Measurements from ENCODE around the gene NDST1. TPM values are rescaled to one million over a fixed set of nuclear protein-coding genes. Genes with fewer than 3 reads are reported as not detected.
A peak's percentile ranks its signal among the peaks of the same experiment; 100 is the strongest.

NDST1 gene
- total RNA-seq, 1 donor from 2014 or later = 112 TPM

GRCh38 chr5:150525163-150525562 is 17.2 kb downstream of the NDST1 start:
- ATAC-seq = no peak

- no peak for ATAC-seq
These were observed 17.9 kb downstream of the NDST1 start for GRCh38 chr5:150525781-150526180.

- ATAC-seq = no peak
These were observed 19.1 kb downstream of the NDST1 start for GRCh38 chr5:150527038-150527437.

DNA sequence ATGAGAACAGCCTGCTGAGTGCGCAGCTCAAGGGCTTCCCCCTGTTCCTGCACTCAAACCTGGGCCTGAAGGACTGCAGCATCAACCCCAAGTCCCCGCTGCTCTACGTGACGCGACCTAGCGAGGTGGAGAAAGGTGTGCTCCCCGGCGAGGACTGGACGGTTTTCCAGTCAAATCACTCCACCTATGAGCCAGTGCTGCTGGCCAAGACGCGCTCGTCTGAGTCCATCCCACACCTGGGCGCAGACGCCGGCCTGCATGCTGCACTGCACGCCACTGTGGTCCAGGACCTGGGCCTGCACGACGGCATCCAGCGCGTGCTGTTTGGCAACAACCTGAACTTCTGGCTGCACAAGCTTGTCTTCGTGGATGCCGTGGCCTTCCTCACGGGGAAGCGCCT is 19.9 kb downstream of the NDST1 start:
- peak; percentile 7 for ATAC-seq

DNA sequence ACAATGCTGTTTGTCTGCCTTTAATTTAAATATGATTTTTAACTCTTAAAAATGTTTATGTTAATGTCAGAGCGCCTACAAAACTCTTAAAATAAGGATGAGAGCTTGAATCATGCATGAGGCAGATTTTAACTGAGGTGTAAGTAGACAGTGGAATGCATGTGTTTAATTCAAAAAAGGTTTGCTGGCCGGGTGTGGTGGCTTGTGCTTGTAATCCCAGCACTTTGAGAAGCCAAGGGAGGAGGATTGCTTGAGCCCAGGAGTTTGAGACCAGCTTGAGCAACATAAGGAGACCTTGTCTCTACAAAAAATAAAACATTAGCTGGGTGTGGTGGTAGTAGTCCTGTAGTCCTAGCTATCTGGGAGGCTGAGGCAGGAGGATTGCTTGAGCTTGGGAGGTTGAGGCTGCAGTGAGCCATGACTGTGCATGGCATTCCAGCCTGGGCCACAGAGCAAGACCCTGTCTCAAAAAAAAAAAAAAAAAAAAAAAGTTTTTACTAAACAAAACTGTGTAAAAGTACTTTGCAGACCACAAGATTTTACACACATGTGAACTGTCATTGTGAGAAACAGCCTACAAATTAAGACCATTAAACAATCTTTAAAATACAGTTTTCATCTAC is 21.1 kb downstream of the NDST1 start:
- ATAC-seq = no peak

DNA sequence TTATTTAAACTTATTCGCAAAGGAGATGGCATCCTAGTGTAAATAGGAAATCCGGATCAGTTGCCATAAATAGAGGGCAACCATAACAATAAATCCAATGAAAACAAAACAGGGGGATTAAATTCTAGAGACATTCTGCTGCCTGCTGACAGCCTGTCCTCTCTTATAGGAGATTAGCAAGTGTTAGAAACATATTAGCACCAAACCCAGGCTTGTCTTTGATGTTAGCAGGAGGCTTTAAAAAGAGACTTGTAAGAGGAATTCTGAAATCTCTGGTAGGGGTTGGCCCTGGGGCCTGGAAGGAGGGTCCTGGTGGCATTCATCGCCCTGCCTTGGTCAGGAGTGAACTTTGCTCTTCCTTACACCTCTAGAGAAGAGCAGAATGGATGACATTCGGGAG is 21.6 kb downstream of the NDST1 start:
- ATAC-seq = no peak

DNA sequence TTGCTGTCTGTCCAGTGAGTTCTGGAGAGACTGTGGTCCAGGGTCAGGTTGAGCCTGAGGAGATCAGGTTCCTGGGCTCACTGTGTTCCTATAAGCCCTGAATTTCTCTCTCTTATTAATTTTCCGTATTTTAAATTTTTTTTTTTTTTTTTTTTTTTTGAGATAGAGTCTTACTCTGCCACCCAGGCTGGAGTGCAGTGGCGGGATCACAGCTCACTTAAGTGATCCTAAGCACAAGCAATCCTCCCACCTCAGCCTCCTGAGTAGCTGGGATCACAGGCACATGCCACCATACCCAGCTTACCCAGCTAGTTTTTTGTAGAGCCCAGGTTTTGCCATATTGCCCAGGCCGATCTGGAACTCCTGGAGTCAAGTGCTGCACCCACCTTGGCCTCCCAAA is 22.5 kb downstream of the NDST1 start:
- no peak for ATAC-seq

DNA sequence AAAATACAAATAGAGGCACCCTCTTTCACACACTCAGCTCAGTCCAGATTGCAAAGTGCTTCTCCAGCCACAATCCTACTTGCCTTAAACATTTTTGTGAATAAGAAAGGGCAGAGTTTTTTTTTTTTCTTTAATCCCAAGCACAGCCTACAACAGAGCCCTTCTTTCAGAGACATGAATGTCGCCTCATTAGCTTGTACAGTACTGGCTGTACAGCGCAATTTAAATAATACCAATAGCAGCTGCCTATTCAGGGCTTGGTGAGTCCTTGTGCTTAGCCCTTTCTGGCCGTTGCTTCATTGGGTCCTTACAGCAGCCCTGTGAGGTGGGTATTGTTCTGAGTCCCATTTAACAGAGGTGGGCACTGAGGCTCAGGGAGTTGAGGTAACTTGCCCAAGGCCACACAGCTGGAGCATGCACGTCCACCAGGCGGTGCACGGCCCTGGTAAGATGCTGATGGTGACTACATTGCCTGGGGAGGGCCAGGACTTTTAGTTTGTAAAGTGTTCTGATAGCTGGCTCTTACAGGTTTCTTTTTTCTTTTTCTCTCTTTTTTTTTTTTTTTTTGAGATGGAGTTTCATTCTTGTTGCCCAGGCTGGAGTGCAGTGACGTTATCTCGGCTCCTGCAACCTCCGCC is 23.1 kb downstream of the NDST1 start:
- ATAC-seq = no peak

GRCh38 chr5:150531686-150532085 is 23.8 kb downstream of the NDST1 start:
- ATAC-seq = no peak

DNA sequence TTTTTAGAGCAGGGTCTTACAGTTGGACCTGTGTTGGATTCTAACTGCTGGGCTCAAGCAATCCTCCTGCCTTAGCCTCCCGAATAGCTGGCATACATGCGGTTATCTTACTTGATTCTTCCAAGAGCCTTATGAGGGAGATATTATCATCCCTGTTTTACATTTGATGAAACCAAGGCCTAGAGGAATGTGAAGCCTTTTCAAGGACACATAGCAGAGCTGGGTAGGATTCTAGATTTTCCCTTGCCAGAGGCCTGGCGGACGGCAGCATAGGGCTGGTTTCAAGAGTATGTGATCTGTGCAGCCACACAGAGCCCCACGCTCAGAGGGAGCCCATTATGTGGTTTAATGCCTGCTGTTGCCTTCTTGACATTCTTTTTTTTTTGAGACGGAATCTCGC is 24.2 kb downstream of the NDST1 start:
- no peak for ATAC-seq

DNA sequence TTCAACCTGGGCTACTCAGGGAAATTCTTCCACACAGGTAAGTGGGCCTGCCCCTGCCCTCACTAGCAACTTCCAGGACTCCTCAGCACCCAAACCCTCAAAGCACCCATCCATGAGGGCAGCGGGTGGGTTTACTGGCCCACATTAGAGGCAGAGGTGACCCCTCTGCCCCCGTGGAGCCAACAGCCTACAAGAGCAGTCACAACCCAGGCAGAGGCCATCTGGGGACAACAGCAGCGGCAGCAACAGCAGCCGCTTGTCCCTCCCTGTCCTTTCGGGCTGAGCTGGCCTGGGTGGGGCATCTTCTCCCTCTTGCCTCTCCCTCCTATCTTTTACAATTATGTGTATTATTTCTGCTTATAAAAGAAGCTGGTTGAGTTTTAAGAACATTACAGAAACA is 25.1 kb downstream of the NDST1 start:
- ATAC-seq = no peak

DNA sequence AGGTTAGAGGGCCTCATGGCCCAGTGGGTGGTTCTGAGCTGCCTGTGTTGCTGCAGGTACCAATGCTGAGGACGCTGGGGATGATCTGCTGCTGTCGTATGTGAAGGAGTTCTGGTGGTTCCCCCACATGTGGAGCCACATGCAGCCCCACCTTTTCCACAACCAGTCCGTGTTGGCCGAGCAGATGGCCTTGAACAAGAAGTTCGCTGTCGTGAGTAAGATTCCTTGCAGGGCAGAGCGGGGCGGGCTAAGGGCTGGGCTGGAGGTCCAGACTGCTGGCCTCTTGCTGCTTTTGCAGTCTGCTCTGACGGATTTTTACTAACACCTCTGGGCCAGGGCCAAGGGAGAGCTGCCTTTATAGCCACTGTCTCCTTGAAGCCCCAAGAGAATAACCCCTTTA is 26.9 kb downstream of the NDST1 start:
- no peak for ATAC-seq

GRCh38 chr5:150535611-150536010 is 27.7 kb downstream of the NDST1 start:
- ATAC-seq = no peak

- peak; percentile 39 for ATAC-seq
These were observed 30.3 kb downstream of the NDST1 start for GRCh38 chr5:150538007-150538917.

DNA sequence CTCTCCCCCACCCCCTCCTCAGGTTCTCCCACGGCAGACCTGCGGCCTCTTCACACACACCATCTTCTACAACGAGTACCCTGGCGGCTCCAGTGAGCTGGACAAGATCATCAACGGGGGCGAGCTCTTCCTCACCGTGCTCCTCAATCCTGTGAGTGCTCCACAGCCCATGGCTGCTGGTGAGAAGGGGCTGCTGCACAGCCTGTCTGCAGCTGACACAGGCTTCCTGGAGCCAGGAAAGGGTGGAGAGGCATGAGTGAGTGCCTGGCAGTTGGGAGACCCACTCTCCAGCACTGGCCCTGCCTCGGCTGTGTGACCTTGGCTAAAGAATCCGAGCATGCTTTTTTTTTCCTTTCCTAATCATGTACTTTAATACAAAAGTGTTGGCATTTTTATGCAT is 31.3 kb downstream of the NDST1 start:
- no peak for ATAC-seq

GRCh38 chr5:150540042-150540441 is 32.1 kb downstream of the NDST1 start:
- ATAC-seq = no peak

DNA sequence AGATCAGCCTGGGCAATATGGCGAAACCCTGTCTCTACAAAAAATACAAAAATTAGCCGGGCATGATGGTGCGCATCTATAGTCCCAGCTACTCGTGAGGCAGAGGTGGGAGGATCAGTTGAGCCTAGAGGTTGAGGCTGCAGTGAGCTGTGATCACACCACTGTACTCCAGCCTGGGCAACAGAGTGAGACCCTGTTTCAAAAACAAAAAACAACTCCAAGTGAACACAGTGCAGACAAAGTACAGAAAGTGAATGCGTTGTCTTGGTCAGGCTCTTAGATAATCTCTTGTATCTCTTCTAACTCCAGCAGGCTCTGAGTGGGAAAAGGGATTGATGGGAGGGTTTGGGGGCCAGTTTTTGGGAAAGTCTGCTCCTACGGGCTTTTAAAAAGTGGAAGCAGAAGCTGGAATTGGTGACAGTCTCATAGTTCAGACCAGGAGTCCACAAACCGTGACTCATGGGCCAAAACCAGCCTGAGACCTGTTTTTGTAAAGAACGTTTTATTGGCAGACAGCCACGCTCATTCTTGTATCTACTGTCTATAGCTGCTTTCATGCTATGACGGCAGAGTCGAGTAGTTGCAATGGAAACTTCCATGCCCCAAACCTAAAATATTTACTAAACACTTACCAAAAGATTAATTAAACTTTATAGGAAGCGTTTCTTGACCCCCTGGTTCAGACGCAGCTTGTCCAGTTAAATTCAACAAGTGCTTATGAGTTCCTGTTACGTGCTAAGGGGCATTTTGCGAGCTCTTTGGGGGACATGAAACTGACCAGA is 32.9 kb downstream of the NDST1 start:
- peak; percentile 79 for ATAC-seq

GRCh38 chr5:150541397-150541675 is 33.4 kb downstream of the NDST1 start:
- ATAC-seq = no peak

DNA sequence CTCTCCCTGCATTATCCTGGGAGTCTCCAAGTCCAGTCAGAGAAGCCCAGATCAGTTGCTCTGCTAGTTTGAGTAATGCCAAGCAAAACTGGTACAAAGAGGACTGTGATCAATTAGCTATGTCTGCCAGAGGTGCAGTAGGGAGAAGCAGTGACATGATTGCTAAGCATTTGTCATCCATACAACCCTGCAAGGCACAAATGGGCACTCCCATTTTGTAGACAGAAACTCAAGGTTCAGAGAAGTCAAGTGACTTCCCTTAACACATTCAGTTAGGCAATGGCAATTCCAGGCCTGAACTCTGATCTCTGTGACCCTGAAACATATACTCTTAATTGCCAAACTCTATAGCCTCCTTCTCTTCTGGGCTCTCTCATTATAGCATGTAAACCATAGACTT is 34.0 kb downstream of the NDST1 start:
- peak; percentile 86 for ATAC-seq

GRCh38 chr5:150542933-150543445 is 35.1 kb downstream of the NDST1 start:
- ATAC-seq = no peak

DNA sequence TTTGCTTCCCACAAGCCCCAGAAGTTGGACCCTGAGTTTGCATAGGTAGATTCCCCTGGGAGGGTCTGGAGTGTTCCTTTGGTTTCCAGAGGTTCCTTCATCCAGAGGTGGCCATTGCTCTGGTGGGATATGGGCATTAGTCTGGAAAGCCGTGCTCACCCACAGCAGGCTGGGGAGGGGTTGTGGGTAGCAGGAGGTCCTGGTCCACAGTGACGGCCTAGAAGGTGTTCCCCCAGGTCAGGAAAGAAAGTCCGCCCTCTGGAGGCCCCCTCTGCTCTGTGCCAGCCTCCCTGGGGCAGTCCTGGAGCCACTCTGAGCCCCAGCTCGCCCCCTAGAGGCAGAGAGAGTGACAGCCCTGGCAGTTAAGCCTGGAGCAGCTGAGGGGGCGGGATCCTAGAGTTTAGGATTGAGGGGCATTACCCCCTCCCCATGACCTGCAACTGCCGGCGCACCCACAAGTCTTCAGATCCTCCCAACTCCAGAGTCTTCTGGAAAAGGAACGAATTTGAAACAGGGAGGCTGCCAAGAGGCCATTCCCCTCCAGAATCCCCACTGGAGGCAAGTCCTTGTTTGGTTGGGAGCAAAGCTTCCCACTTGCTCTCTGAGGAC is 36.8 kb downstream of the NDST1 start:
- ATAC-seq = peak; percentile 40

- ATAC-seq = no peak
These were observed 37.3 kb downstream of the NDST1 start for GRCh38 chr5:150545246-150545645.

All from esophagus mucosa (tissue), 1 donor.